Heart right ventricle (tissue), 16 donors: ENCODE data around the gene RBM20. TPM values are rescaled to one million over a fixed set of nuclear protein-coding genes. Genes with fewer than 3 reads are reported as not detected.
"Not testable (repeated sequence)": the region's sequence is repeated elsewhere in the genome, so short reads cannot be mapped to it uniquely, and the experiment has no call there.

Source experiments
- ATAC-seq, 8 donors: fragments of 200-7000 bp; cut with Tn5 transposase; one replicate each; pipeline ENCODE4 v1.9.1; 2020; ENCODE audit warnings: mild to moderate bottlenecking in 8 of 8, moderate library complexity in 8 of 8, moderate number of reproducible peaks in 1 of 8
- DNase-seq, 2 donors: peaks; one replicate each; pipeline ENCODE4 v3.0.0-alpha.2; 2020
- H3K27ac ChIP-seq, 10 donors: fragments of 200-600 bp; sonication (generic) in 2 of 10; one replicate each; pipeline versions ENCODE4 v1.5.0 to v1.8.0; 2020 to 2022; ENCODE audit warnings: mild to moderate bottlenecking in 3 of 10
- H3K27me3 ChIP-seq, 7 donors: fragments of 200-600 bp; one replicate each; pipeline ENCODE4 v1.8.0; 2021 to 2022; ENCODE audit warnings: mild to moderate bottlenecking in 2 of 7
- H3K36me3 ChIP-seq, 9 donors: fragments of 200-600 bp; sonication (generic) in 1 of 9; one replicate each; pipeline versions ENCODE4 v1.5.0 to v1.8.0; 2020 to 2022; ENCODE audit warnings: mild to moderate bottlenecking in 2 of 9
- H3K4me1 ChIP-seq, 9 donors: fragments of 200-600 bp; sonication (generic) in 1 of 9; one replicate each; pipeline versions ENCODE4 v1.5.0 to v1.8.0; 2020 to 2022; ENCODE audit warnings: mild to moderate bottlenecking in 4 of 9
- H3K4me3 ChIP-seq, 10 donors: fragments of 200-600 bp; sonication (generic) in 2 of 10; one replicate each; pipeline versions ENCODE4 v1.5.0 to v1.8.0; 2020 to 2022; ENCODE audit warnings: mild to moderate bottlenecking in 7 of 10, moderate library complexity in 2 of 10
- H3K9me3 ChIP-seq, 11 donors: fragments of 200-600 bp in 10 of 11; sonication (generic) in 2 of 11; one replicate each; pipeline versions ENCODE4 v1.5.0 to v1.8.0; 2013 to 2022; ENCODE audit warnings: mild to moderate bottlenecking in 2 of 11, control low read depth in 1 of 11, moderate library complexity in 1 of 11
- WGBS, 2 donors: extraction: QIAGEN DNeasy Blood & Tissue Kit; methylation state at CpG; one replicate each; pipeline ENCODE4 v1.1.7; 2013; ENCODE audit warnings: inconsistent platforms in 1 of 2; 5-methylcytosine and 5-hydroxymethylcytosine counted together
- intact Hi-C, 10 donors: fragments of 100-400 bp; cut with DNase I; formaldehyde crosslinking; loops; one replicate each; pipeline versions ENCODE4 v1.11.1 to v1.14.2; 2022
- polyA plus RNA-seq, 2 donors: library from polyadenylated mRNA; stranded (reverse); fragments of 200-250 nt; gene quantifications; one replicate each; pipeline ENCODE4 v1.2.3, GENCODE V29; 2013
- total RNA-seq, 10 donors: library from RNA; stranded (reverse); fragmentation: NEBNext Ultra II Directional in 3 of 10; extraction: Animal tissue kit (Norgen Biotek cat#: 25700) in 3 of 10; gene quantifications; one replicate each; pipeline versions ENCODE4 v1.2.1 to v1.2.4, GENCODE V29; 2021 to 2023
- TF ChIP-seq, protein P1 (sequence below), 9 donors: fragments of 200-600 bp; sonication (generic) in 2 of 9; IDR thresholded peaks; one replicate each; pipeline versions ENCODE4 v1.5.0 to v1.8.0; 2021 to 2022; ENCODE audit warnings: antibody characterized with exemption in 9 of 9, mild to moderate bottlenecking in 5 of 9, moderate library complexity in 1 of 9
- donor health status: Arrhythmogenic right ventricular cardiomyopathy.
- donor health status: ischemic (EF 13 %, LVEDD 7.1; RV severe dilation, severe dysfunction).
- donor health status: healthy with polysubstance abuse.
- donor health status: DM: no; HTN: yes; CAD: no.
- donor health status: DM: no; HTN: no; CAD: no.
- donor health status: ischemic (EF 25% LVEDD 6.9; RV normal size, moderate dysfunction).
- donor health status: ischemic (EF 25% LVEDD 5.7; RV mildly dilated, moderate dysfunction).
- donor health status: healthy.
- donor health status: DM: yes; HTN: yes; CAD: no.
- donor health status: Ischemic cardiomyopathy.
- donor health status: ischemic (EF 35%, LVEDD 5.7; RV mildly dilated, moderate dysfunction).
- donor health status: nonischemic (EF 11% LVEDD 7.7; RV severe dilation, severe dysfunction).
- donor health status: DM: yes; HTN: yes; CAD: no.
- donor health status: PGD.
- donor health status: ischemic (EF 29% LVEDD 5.4; RV normal size, mild dysfunction).
- donor health status: nonischemic (EF 23%, LVEDD 6.1; RV moderate dilation, normal function).

The RBM20 gene
- total and polyA plus RNA-seq, 12 donors, result 10.1 to 186 (median 134) TPM

DNA sequence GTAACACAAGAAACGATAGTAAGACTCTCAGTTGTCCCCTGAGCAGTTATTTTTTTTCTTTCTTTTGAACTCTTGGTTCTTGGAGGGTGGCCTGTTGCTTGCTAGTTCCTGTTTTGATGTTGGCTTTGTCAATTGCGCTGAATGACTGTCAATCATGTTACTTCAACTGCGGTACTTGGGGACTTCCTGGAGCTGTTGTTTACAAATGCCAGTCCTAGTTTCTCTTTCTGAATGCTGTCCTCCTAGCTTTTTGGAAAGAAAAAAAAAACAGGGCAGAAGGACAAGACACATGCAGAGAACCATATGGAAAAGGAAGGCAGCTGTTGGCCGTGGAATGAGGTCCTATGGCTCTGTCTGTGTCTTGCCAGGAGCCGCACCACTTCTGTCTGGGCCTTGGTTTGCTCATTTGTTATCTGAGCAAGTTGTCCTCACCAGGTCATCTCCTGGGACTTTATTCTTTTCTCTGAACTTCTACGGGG is 220.6 kb downstream of the RBM20 start:
- ATAC-seq (peak in 7 of 8 donors; percentile 22 to 65 (median 36)), DNase-seq (no peak)
- WGBS, 2 donors, result 44 to 57% methylated on average over 6 of the region's 6 CpGs
- H3K36me3 ChIP-seq, result no peaks in the 10 kb centered on the region
- TF ChIP-seq, protein P1, sequence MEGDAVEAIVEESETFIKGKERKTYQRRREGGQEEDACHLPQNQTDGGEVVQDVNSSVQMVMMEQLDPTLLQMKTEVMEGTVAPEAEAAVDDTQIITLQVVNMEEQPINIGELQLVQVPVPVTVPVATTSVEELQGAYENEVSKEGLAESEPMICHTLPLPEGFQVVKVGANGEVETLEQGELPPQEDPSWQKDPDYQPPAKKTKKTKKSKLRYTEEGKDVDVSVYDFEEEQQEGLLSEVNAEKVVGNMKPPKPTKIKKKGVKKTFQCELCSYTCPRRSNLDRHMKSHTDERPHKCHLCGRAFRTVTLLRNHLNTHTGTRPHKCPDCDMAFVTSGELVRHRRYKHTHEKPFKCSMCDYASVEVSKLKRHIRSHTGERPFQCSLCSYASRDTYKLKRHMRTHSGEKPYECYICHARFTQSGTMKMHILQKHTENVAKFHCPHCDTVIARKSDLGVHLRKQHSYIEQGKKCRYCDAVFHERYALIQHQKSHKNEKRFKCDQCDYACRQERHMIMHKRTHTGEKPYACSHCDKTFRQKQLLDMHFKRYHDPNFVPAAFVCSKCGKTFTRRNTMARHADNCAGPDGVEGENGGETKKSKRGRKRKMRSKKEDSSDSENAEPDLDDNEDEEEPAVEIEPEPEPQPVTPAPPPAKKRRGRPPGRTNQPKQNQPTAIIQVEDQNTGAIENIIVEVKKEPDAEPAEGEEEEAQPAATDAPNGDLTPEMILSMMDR (IDR thresholded peaks at IDR 0.05), result no peak
- no peaks in the 10 kb centered on the region for H3K9me3 ChIP-seq
- peak overlapping the region; percentile 22 to 97 (median 63) for H3K27ac ChIP-seq
- intact Hi-C loops, result loop anchor here in 1 of 10 donors (5.0 kb wide), 1 partner anchor 62 kb away; no protein-coding TSS in a partner anchor
- no peaks in the 10 kb centered on the region for H3K27me3 ChIP-seq
- H3K4me1 ChIP-seq, result peaks cover 0 to 98% (median 30%) of the 10 kb centered on the region in 9 donors
- peak overlapping the region in 1 of 10 donors; percentile 36 for H3K4me3 ChIP-seq

DNA sequence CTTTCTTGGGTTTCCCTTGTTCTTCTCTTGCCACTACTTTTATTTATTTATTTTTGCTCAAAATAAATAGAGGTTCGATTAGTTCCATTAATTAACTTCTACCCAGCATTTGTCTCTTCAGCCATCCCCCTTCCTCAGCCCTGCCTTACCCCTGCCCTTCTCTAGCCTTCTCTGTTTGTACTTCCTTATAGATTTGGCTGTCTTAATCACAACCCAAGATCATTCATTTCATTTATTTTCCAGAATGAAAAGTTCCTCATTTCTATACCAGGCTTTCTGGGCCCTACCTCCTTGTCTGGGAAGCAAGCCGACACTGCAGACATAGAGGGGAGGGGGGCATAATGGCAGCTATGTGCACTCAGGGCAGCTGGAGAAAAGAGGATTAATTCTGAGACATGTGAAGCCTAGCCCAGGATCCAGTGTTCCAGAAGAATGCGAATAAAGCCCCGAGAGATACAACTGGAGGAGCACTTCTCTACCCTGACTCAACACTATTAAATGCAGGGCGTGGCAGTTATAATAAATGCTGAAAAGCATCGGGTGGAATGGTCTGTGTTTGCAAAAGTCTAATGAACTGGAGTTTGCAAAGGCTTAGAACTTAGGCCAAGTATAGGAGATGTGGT is 221.2 kb downstream of the RBM20 start:
- Histone ChIP-seq H3K9me3 (no peaks in the 10 kb centered on the region), H3K27me3 (no peaks in the 10 kb centered on the region), H3K27ac (peak overlapping the region; percentile 22 to 97 (median 63)), H3K4me1 (peaks cover 0 to 98% (median 24%) of the 10 kb centered on the region in 9 donors), H3K36me3 (no peaks in the 10 kb centered on the region), H3K4me3 (peak overlapping the region in 1 of 10 donors; percentile 36)
- ATAC-seq (peak in 6 of 8 donors; percentile 23 to 74 (median 37)), DNase-seq (no peak)
- WGBS, 2 donors, result 64 to 72% methylated on average over 6 of the region's 6 CpGs
- TF ChIP-seq, protein P1 (IDR thresholded peaks at IDR 0.05), result no peak
- intact Hi-C loops, result no loop called here

DNA sequence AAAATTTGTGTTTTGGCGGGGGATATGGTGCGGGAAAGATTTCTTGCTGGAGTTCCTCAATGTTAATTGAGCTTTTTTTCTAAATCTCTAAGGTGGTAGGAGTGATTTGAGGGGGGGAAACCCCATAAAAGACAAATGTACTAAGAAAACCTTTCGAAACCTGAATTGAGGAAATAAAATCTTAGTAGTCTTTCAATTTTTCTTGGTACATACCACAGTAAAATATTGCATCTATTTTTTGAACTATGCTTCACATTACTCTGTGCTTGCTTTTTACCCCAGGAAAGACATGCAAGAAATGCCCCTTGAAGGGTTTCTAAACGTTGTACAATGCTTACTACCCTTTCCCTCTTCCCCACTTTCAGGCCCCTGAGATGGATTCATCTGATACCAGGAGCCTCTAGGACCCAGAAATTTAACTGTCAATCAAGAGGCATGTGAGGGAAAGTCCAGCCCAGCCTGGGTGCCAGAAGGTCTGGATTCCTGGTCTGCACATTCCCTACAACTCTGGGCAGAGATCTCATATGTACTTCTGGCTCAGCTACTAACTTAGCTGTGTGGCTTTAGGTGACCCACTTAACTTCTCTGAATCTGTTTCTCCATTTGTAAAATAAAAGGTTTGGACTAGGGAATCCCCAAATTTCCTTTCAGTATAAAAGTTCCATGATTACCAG is 221.8 kb downstream of the RBM20 start:
- H3K27ac ChIP-seq, result peak overlapping the region in 5 of 10 donors; percentile 68 to 97 (median 78)
- DNase-seq, result no peak
- no peak for ATAC-seq
- peaks cover 0 to 98% (median 27%) of the 10 kb centered on the region in 9 donors for H3K4me1 ChIP-seq
- H3K9me3 ChIP-seq, result no peaks in the 10 kb centered on the region
- intact Hi-C loops, result no loop called here
- no peaks in the 10 kb centered on the region for H3K27me3 ChIP-seq
- no peak overlapping the region for H3K4me3 ChIP-seq
- no peaks in the 10 kb centered on the region for H3K36me3 ChIP-seq
- 82 to 83% methylated on average over 4 of the region's 4 CpGs for WGBS, 2 donors
- TF ChIP-seq, protein P1 (IDR thresholded peaks at IDR 0.05), result no peak

DNA sequence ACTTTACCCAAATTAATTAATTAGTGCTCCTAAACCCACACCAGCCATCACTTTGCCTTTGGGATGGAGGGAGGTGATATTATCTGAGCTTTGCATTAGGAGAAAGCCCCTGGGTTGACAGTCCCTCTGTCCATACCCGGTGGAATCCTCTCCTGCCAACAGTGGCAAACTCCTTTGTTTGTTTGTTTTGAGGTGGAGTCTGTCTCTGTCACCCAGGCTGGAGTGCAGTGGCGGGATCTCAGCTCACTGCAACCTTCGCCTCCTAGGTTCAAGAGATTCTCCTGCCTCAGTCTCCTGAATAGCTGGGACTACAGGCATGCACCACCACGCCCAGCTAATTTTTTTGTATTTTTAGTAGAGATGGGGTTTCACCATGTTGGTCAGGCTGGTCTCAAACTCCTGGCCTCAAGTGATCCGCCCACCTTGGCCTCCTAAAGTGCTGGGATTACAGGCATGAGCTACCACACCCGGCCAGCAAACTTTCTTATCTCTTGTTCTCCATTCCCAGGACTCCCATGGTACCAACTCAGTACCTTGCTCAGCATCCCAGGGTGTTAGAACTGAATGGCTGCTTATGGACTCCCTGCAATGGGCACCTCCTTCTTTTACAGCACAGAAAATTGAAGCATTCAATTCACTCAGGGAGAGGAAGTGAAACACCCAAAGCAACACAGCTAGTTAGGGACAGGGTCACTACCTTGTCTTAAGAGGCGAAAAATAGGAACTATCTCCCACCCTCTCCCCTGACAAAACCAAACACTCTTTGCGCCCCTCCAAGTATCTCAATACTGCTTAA is 223.1 kb downstream of the RBM20 start:
- not testable (repeated sequence) for H3K9me3 ChIP-seq, ATAC-seq
- WGBS, 2 donors, result 85 to 86% methylated on average over 8 of the region's 8 CpGs

More for the DNA sequence above, 223.1 kb downstream of the RBM20 start:
- H3K36me3 ChIP-seq, intact Hi-C loops, H3K4me3 ChIP-seq, H3K27me3 ChIP-seq, DNase-seq: not testable (repeated sequence)
- H3K4me1 ChIP-seq, result peaks cover 0 to 90% (median 30%) of the 10 kb centered on the region in 9 donors
- H3K27ac ChIP-seq, result peak overlapping the region in 3 of 10 donors; percentile 11 to 97 (median 14)
